ENCODE measurements around the gene TRIM62.

GRCh38 chr1:33119050-33119449 lies 62.8 kb downstream of the TRIM62 start:
- no peak for TF ChIP-seq CTCF (IDR thresholded peaks at IDR 0.05)
- no peak for TF ChIP-seq POLR2A (IDR thresholded peaks at IDR 0.05)
